A549 treated with GW870086 at 1 μM for 4 hours (cell line): ENCODE results near the gene CLCN6. TPM values are rescaled to one million over a fixed set of nuclear protein-coding genes. Genes with fewer than 3 reads are reported as not detected.

Source experiments
- total RNA-seq: library from RNA; stranded (reverse); fragments of 200-300 nt; extraction: Qiagen RNA extraction; gene quantifications from 5 replicates; pipeline ENCODE4 v1.2.3, GENCODE V29; 2022; ENCODE audit warnings: low read depth

CLCN6 gene, protein sequence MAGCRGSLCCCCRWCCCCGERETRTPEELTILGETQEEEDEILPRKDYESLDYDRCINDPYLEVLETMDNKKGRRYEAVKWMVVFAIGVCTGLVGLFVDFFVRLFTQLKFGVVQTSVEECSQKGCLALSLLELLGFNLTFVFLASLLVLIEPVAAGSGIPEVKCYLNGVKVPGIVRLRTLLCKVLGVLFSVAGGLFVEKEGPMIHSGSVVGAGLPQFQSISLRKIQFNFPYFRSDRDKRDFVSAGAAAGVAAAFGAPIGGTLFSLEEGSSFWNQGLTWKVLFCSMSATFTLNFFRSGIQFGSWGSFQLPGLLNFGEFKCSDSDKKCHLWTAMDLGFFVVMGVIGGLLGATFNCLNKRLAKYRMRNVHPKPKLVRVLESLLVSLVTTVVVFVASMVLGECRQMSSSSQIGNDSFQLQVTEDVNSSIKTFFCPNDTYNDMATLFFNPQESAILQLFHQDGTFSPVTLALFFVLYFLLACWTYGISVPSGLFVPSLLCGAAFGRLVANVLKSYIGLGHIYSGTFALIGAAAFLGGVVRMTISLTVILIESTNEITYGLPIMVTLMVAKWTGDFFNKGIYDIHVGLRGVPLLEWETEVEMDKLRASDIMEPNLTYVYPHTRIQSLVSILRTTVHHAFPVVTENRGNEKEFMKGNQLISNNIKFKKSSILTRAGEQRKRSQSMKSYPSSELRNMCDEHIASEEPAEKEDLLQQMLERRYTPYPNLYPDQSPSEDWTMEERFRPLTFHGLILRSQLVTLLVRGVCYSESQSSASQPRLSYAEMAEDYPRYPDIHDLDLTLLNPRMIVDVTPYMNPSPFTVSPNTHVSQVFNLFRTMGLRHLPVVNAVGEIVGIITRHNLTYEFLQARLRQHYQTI
- 4.7 to 6.7 TPM (median 5.3 TPM) in 5 replicates for total RNA-seq

DNA sequence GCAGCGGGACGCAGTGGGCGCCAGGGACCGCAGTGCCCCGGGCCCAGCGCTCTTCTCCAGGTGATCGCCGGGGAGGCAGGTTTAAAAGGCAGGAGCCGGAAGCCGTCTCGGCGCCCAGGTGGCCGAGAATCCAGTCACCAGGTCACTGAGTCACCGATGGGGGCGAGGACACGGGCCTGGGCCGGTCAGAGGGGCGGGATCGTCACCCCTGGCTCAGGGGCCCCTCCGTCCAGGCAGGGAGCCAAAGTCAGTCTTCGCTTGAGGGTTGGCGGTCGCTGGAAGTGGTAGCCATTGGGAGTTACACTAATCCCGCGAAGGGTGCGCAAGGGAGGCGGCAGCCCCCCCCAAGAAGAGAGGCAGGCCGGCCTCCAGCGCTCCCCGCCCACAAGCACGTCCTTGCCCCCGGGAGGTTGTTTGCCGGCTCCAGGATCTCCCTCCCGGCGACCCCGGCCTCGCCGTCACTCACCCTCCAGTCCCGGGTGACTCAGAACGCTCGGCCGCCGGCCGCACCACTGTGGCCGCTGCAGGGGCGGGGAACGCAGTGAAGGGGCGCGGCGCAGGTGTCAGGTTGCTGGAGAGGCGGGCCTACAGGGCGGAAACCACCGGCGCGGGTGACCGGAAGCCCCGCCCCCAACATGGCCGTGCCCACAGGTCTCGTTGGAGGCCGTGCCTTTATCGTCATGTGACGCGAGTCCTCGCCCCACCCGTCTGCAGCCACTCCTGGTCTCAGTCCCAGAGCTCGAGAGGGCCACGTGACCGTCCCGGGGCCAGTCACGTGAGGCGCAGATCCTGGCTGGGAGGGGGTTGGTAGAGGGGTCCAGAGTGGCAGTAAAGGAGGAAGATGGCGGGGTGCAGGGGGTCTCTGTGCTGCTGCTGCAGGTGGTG is at the start of gene CLCN6, which contains the start of gene MTHFR:
TSS of gene CLCN6 (plus strand) at position 770 of the 885 bp plus-strand sequence. CDS start at position 842, 72 bp downstream.
TSS of gene MTHFR (minus strand) at position 543 of the 885 bp plus-strand sequence. CDS start 2,848 bp downstream, outside the sequence.

DNA sequence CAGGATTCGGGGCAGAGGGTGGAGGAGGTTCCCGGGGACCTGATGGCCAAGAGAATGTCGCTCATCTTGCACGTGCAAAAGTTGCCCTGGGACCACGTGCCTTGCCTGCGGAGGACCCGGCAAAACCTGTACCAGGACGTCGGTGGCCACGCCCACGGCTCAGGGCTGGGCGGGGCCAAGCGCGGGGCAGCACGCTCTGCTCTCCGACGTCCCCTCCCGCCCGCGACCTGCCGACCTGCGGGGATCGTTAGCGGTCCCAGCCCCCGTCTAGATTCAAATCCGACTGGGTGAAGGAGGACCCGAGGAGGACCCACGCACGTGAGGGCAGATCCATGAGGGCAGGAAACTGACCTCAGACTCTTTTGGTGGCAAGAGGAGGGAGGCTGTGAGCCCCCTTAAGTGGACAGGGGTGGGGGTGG is 44.0 kb upstream of the CLCN6 start, which contains the start of gene C1orf167:
TSS of gene C1orf167 (plus strand) at position 206 of the 419 bp plus-strand sequence. CDS start 2,208 bp downstream, outside the sequence.

DNA sequence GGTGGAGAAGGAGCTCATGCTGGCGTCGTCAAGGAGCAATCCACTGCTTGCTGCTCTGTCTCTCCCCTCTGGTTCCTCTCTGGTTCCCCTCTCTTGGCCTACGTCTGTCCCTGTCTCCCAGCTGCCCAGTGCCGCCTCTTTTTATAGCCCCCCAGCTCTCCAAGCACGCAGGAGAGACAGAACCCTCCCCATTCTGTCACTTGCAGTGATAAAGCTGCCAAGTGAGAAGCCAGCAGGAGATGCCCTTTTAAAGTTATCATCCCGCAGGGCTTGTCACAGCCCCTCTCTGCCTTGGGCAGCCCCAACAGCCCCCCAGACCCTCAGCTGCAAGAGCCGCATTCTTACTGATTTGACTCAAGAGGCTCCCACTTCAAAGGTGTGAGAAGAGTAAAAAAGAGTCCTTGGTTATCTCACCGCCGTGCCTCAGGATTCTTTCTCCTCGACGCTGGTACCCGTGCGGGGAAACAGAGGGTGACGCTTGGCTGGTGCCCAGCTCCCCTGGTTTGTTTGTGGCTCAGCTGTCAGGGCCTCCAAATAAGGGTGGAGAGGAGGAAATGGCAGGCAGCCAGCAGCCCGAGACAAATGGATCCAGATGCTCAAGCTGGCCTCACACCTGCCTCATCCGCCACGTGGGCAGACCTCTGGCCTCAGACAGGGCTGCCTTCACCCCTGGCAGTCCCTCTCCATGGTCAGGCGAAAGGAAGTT is 41.8 kb downstream of the CLCN6 start, which contains the start of gene NPPA:
TSS of gene NPPA (minus strand) at position 117 of the 706 bp plus-strand sequence. CDS start at position 18, 99 bp downstream.

DNA sequence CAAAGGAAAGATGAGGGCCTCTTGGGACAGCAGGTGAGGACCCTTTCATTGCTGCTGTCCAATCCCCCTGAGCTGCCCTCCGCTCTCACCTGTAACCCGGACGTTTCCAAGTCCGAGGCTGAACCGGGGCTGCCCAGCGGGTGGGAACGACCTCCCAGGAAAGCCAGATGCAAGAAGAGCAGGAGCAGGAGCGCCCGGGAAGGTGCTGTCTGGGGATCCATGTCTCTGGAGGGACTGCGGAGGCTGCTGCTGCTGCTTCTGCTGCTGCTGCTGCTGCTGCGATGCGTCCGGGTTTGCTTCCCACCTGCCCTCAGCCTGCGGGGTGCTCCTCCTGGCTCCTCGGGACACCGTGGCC is 52.6 kb downstream of the CLCN6 start, which contains the start of gene NPPB:
TSS of gene NPPB (minus strand) at position 333 of the 355 bp plus-strand sequence. CDS start at position 221, 112 bp downstream.

Other genes with a start within 250 kb of the CLCN6 start
- gene FBXO2, start 151.8 kb upstream of the CLCN6 start, total RNA-seq: 6.3 to 9.6 TPM (median 9.2 TPM) in 5 replicates
- 12.8 to 16.8 TPM (median 15.9 TPM) in 5 replicates for gene FBXO44, start 151.3 kb upstream of the CLCN6 start, total RNA-seq
- gene FBXO6, start 142.0 kb upstream of the CLCN6 start, total RNA-seq: 5.9 to 9.4 TPM (median 8.5 TPM) in 5 replicates
- 45.4 to 53.3 TPM (median 51.3 TPM) in 5 replicates for gene MAD2L2, start 125.0 kb upstream of the CLCN6 start, total RNA-seq
- 0.03 to 0.14 TPM (median 0.07 TPM) in 5 replicates for gene DRAXIN, start 114.5 kb upstream of the CLCN6 start, total RNA-seq
- 77.2 to 116 TPM (median 99.3 TPM) in 5 replicates for gene AGTRAP, start 70.1 kb upstream of the CLCN6 start, total RNA-seq
- not detected in 5 replicates for gene C1orf167, start 44.0 kb upstream of the CLCN6 start, total RNA-seq
- gene MTHFR, start 227 bp upstream of the CLCN6 start, total RNA-seq: 3.9 to 4.9 TPM (median 4.0 TPM) in 5 replicates
- gene NPPA, start 41.6 kb downstream of the CLCN6 start, total RNA-seq: not detected in 5 replicates
- gene NPPB, start 52.8 kb downstream of the CLCN6 start, total RNA-seq: 0.24 TPM in 1 of 5 replicates, not detected in the others
- gene KIAA2013, start 120.2 kb downstream of the CLCN6 start, total RNA-seq: 30.1 to 47.4 TPM (median 45.3 TPM) in 5 replicates
- 69.4 to 85.4 TPM (median 79.5 TPM) in 5 replicates for gene PLOD1, start 128.5 kb downstream of the CLCN6 start, total RNA-seq
- 31.6 to 36.8 TPM (median 32.3 TPM) in 5 replicates for gene MFN2, start 174.3 kb downstream of the CLCN6 start, total RNA-seq
- gene MIIP, start 213.3 kb downstream of the CLCN6 start, total RNA-seq: 11.7 to 15.5 TPM (median 13.0 TPM) in 5 replicates